ENCODE data around the gene HPS4.

Gene HPS4

GRCh38 chr22:26524870-26525269, 41.3 kb upstream of the HPS4 start:
- Histone ChIP-seq H3K4me3 (ENCODE audit: insufficient read length, low read depth) (no peak overlapping the region), H3K27me3 (ENCODE audit: insufficient read depth, insufficient read length) (no peaks in the 10 kb centered on the region), H3K36me3 (ENCODE audit: insufficient read depth, insufficient read length, low read length) (peaks cover 44% of the 10 kb centered on the region), H3K9me3 (ENCODE audit: insufficient read depth, low read length) (no peaks in the 10 kb centered on the region), H3K4me1 (ENCODE audit: insufficient read depth, insufficient read length) (no peaks in the 10 kb centered on the region), H3K9ac (ENCODE audit: insufficient read length, low read depth) (no peak overlapping the region)
- no peak for TF ChIP-seq YY1 (IDR thresholded peaks at IDR 0.05; ENCODE audit: insufficient read depth, insufficient read length)
- TF ChIP-seq ZNF274 (IDR thresholded peaks at IDR 0.05; ENCODE audit: low read depth, low read length) = no peak
- no peak for TF ChIP-seq SUZ12 (IDR thresholded peaks at IDR 0.05; ENCODE audit: extremely low read depth, insufficient read depth, insufficient read length)
- DNase-seq (ENCODE audit: low read depth, low spot score) = no peak

GRCh38 chr22:26522592-26522991, 39.0 kb upstream of the HPS4 start:
- Histone ChIP-seq H3K4me1 (ENCODE audit: insufficient read depth, insufficient read length) (no peaks in the 10 kb centered on the region), H3K27me3 (ENCODE audit: insufficient read depth, insufficient read length) (no peaks in the 10 kb centered on the region), H3K9me3 (ENCODE audit: insufficient read depth, low read length) (no peaks in the 10 kb centered on the region), H3K36me3 (ENCODE audit: insufficient read depth, insufficient read length, low read length) (peaks cover 25% of the 10 kb centered on the region), H3K9ac (ENCODE audit: insufficient read length, low read depth) (no peak overlapping the region), H3K4me3 (ENCODE audit: insufficient read length, low read depth) (no peak overlapping the region)
- DNase-seq (ENCODE audit: low read depth, low spot score) = no peak
- TF ChIP-seq ZNF274 (IDR thresholded peaks at IDR 0.05; ENCODE audit: low read depth, low read length) (no peak), SUZ12 (IDR thresholded peaks at IDR 0.05; ENCODE audit: extremely low read depth, insufficient read depth, insufficient read length) (no peak), YY1 (IDR thresholded peaks at IDR 0.05; ENCODE audit: insufficient read depth, insufficient read length) (no peak)

- Histone ChIP-seq H3K4me1 (ENCODE audit: insufficient read depth, insufficient read length) (no peaks in the 10 kb centered on the region), H3K36me3 (ENCODE audit: insufficient read depth, insufficient read length, low read length) (peaks cover 19% of the 10 kb centered on the region), H3K9ac (ENCODE audit: insufficient read length, low read depth) (no peak overlapping the region), H3K4me3 (ENCODE audit: insufficient read length, low read depth) (no peak overlapping the region), H3K27me3 (ENCODE audit: insufficient read depth, insufficient read length) (no peaks in the 10 kb centered on the region), H3K9me3 (ENCODE audit: insufficient read depth, low read length) (no peaks in the 10 kb centered on the region)
- DNase-seq (ENCODE audit: low read depth, low spot score) = no peak
- TF ChIP-seq YY1 (IDR thresholded peaks at IDR 0.05; ENCODE audit: insufficient read depth, insufficient read length) = no peak
- TF ChIP-seq ZNF274 (IDR thresholded peaks at IDR 0.05; ENCODE audit: low read depth, low read length) = no peak
- no peak for TF ChIP-seq SUZ12 (IDR thresholded peaks at IDR 0.05; ENCODE audit: extremely low read depth, insufficient read depth, insufficient read length)
These were observed 38.4 kb upstream of the HPS4 start for GRCh38 chr22:26522012-26522411.

- no peaks in the 10 kb centered on the region for H3K9me3 ChIP-seq (ENCODE audit: insufficient read depth, low read length)
- no peak for DNase-seq (ENCODE audit: low read depth, low spot score)
- no peak overlapping the region for H3K4me3 ChIP-seq (ENCODE audit: insufficient read length, low read depth)
- H3K27me3 ChIP-seq (ENCODE audit: insufficient read depth, insufficient read length) = no peaks in the 10 kb centered on the region
- no peak overlapping the region for H3K9ac ChIP-seq (ENCODE audit: insufficient read length, low read depth)
- no peak for TF ChIP-seq YY1 (IDR thresholded peaks at IDR 0.05; ENCODE audit: insufficient read depth, insufficient read length)
- TF ChIP-seq ZNF274 (IDR thresholded peaks at IDR 0.05; ENCODE audit: low read depth, low read length) = no peak
- TF ChIP-seq SUZ12 (IDR thresholded peaks at IDR 0.05; ENCODE audit: extremely low read depth, insufficient read depth, insufficient read length) = no peak
- H3K4me1 ChIP-seq (ENCODE audit: insufficient read depth, insufficient read length) = peaks cover 2% of the 10 kb centered on the region
- H3K36me3 ChIP-seq (ENCODE audit: insufficient read depth, insufficient read length, low read length) = no peaks in the 10 kb centered on the region
These were observed 33.8 kb upstream of the HPS4 start for GRCh38 chr22:26517429-26517828.

GRCh38 chr22:26516503-26516902, 32.9 kb upstream of the HPS4 start:
- H3K9me3 ChIP-seq (ENCODE audit: insufficient read depth, low read length) = no peaks in the 10 kb centered on the region
- peaks cover 2% of the 10 kb centered on the region for H3K4me1 ChIP-seq (ENCODE audit: insufficient read depth, insufficient read length)
- H3K36me3 ChIP-seq (ENCODE audit: insufficient read depth, insufficient read length, low read length) = no peaks in the 10 kb centered on the region
- no peak overlapping the region for H3K4me3 ChIP-seq (ENCODE audit: insufficient read length, low read depth)
- no peaks in the 10 kb centered on the region for H3K27me3 ChIP-seq (ENCODE audit: insufficient read depth, insufficient read length)
- DNase-seq (ENCODE audit: low read depth, low spot score) = no peak
- H3K9ac ChIP-seq (ENCODE audit: insufficient read length, low read depth) = no peak overlapping the region
- TF ChIP-seq ZNF274 (IDR thresholded peaks at IDR 0.05; ENCODE audit: low read depth, low read length) (no peak), SUZ12 (IDR thresholded peaks at IDR 0.05; ENCODE audit: extremely low read depth, insufficient read depth, insufficient read length) (no peak), YY1 (IDR thresholded peaks at IDR 0.05; ENCODE audit: insufficient read depth, insufficient read length) (no peak)

GRCh38 chr22:26515931-26516330, 32.3 kb upstream of the HPS4 start:
- Histone ChIP-seq H3K27me3 (ENCODE audit: insufficient read depth, insufficient read length) (no peaks in the 10 kb centered on the region), H3K4me3 (ENCODE audit: insufficient read length, low read depth) (no peak overlapping the region), H3K9ac (ENCODE audit: insufficient read length, low read depth) (no peak overlapping the region), H3K4me1 (ENCODE audit: insufficient read depth, insufficient read length) (peaks cover 2% of the 10 kb centered on the region), H3K36me3 (ENCODE audit: insufficient read depth, insufficient read length, low read length) (no peaks in the 10 kb centered on the region), H3K9me3 (ENCODE audit: insufficient read depth, low read length) (no peaks in the 10 kb centered on the region)
- no peak for DNase-seq (ENCODE audit: low read depth, low spot score)
- TF ChIP-seq YY1 (IDR thresholded peaks at IDR 0.05; ENCODE audit: insufficient read depth, insufficient read length) (no peak), ZNF274 (IDR thresholded peaks at IDR 0.05; ENCODE audit: low read depth, low read length) (no peak), SUZ12 (IDR thresholded peaks at IDR 0.05; ENCODE audit: extremely low read depth, insufficient read depth, insufficient read length) (no peak)

GRCh38 chr22:26514419-26515161, 31.0 kb upstream of the HPS4 start:
- no peak for TF ChIP-seq SUZ12 (IDR thresholded peaks at IDR 0.05; ENCODE audit: extremely low read depth, insufficient read depth, insufficient read length)
- no peak for TF ChIP-seq ZNF274 (IDR thresholded peaks at IDR 0.05; ENCODE audit: low read depth, low read length)
- TF ChIP-seq YY1 (IDR thresholded peaks at IDR 0.05; ENCODE audit: insufficient read depth, insufficient read length) = no peak
- H3K4me3 ChIP-seq (ENCODE audit: insufficient read length, low read depth) = no peak overlapping the region
- H3K9me3 ChIP-seq (ENCODE audit: insufficient read depth, low read length) = no peaks in the 10 kb centered on the region
- no peaks in the 10 kb centered on the region for H3K27me3 ChIP-seq (ENCODE audit: insufficient read depth, insufficient read length)
- no peak overlapping the region for H3K9ac ChIP-seq (ENCODE audit: insufficient read length, low read depth)
- no peak for DNase-seq (ENCODE audit: low read depth, low spot score)
- H3K4me1 ChIP-seq (ENCODE audit: insufficient read depth, insufficient read length) = peaks cover 2% of the 10 kb centered on the region
- peaks cover 6% of the 10 kb centered on the region for H3K36me3 ChIP-seq (ENCODE audit: insufficient read depth, insufficient read length, low read length)
